ENCODE measurements around the gene RELL1. TPM values are rescaled to one million over a fixed set of nuclear protein-coding genes. Genes with fewer than 3 reads are reported as not detected.
"Not testable (repeated sequence)": the region's sequence is repeated elsewhere in the genome, so short reads cannot be mapped to it uniquely, and the experiment has no call there.

RELL1 gene
- total RNA-seq, 2 experiments from 2014 or later, result 48.6 to 50.3 TPM

DNA sequence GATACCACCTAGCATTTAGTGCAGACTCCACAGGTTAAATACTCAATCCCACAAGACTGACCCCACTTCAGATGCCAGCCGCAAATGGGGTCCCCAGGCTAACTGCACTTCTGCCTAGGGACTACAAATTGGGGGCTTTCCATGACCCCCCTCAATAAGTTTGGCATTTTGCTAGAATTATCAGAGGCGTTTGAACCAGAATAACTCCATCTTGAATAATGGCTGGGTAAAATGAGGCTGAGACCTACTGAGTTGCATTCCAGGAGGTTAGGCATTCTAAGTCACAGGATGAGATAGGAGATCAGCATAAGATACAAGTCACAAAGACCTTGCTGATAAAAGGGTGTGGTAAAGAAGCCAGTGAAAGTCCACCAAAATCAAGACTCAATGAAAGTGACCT is 15.1 kb downstream of the RELL1 start:
- Mint-ChIP-seq H3K9me3 (no peaks in the 10 kb centered on the region), H3K27ac (no peak overlapping the region), H3K4me1 (ENCODE audit: low read depth) (peaks cover 77% of the 10 kb centered on the region), H3K27me3 (no peaks in the 10 kb centered on the region), H3K36me3 (ENCODE audit: low read depth) (no peaks in the 10 kb centered on the region), H3K4me3 (no peak overlapping the region)
- H3K27me3 ChIP-seq (ENCODE audit: control insufficient read depth in 1 of 2, insufficient read depth in 2 of 2, low read length in 2 of 2), result no peaks in the 10 kb centered on the region
- H3K27ac ChIP-seq (ENCODE audit: low read depth in 1 of 2, low read length in 2 of 2), result no peak overlapping the region
- no peak overlapping the region for H3K4me3 ChIP-seq (ENCODE audit: low read length)
- no peaks in the 10 kb centered on the region for H3K9me3 ChIP-seq (ENCODE audit: control insufficient read depth in 1 of 2, insufficient read depth in 1 of 2, low read length in 2 of 2)
- intact Hi-C loops (cut with DNase I, micrococcal nuclease), result no loop called here
- peaks cover 15% of the 10 kb centered on the region for H3K4me1 ChIP-seq (ENCODE audit: insufficient read depth, low read length)
- DNase-seq (no peak), ATAC-seq (ENCODE audit: poor library complexity) (no peak)
- CTCF ChIA-PET, result no interaction called here
- POLR2A ChIA-PET, result no interaction called here
- TF ChIP-seq, protein P1, sequence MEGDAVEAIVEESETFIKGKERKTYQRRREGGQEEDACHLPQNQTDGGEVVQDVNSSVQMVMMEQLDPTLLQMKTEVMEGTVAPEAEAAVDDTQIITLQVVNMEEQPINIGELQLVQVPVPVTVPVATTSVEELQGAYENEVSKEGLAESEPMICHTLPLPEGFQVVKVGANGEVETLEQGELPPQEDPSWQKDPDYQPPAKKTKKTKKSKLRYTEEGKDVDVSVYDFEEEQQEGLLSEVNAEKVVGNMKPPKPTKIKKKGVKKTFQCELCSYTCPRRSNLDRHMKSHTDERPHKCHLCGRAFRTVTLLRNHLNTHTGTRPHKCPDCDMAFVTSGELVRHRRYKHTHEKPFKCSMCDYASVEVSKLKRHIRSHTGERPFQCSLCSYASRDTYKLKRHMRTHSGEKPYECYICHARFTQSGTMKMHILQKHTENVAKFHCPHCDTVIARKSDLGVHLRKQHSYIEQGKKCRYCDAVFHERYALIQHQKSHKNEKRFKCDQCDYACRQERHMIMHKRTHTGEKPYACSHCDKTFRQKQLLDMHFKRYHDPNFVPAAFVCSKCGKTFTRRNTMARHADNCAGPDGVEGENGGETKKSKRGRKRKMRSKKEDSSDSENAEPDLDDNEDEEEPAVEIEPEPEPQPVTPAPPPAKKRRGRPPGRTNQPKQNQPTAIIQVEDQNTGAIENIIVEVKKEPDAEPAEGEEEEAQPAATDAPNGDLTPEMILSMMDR (IDR thresholded peaks at IDR 0.05), result no peak
- H3K36me3 ChIP-seq (ENCODE audit: insufficient read depth, low read length), result no peaks in the 10 kb centered on the region

DNA sequence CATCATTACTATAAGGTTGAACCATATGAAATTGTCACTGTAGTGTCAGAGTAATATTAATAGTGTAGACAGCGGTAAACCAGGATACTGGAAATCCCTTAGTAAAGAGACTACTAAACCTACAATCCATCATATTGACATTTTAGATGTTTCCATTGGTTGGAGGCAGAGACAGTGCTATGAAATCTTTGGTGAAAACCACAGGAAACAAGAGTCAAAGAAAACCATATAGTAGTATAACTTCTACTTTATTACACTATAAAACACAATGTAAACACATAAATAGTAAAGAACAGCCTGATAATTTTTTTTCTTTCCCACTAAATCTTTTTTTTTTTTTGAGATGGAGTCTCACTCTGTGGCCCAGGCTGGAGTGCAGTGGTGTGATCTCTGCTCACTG is 15.9 kb downstream of the RELL1 start:
- Histone ChIP-seq H3K27me3 (ENCODE audit: control insufficient read depth in 1 of 2, insufficient read depth in 2 of 2, low read length in 2 of 2) (no peaks in the 10 kb centered on the region), H3K27ac (ENCODE audit: low read depth in 1 of 2, low read length in 2 of 2) (no peak overlapping the region), H3K9me3 (ENCODE audit: control insufficient read depth in 1 of 2, insufficient read depth in 1 of 2, low read length in 2 of 2) (no peaks in the 10 kb centered on the region), H3K4me1 (ENCODE audit: insufficient read depth, low read length) (peaks cover 12% of the 10 kb centered on the region), H3K4me3 (ENCODE audit: low read length) (no peak overlapping the region), H3K36me3 (ENCODE audit: insufficient read depth, low read length) (no peaks in the 10 kb centered on the region)
- Mint-ChIP-seq H3K27me3 (no peaks in the 10 kb centered on the region), H3K27ac (no peak overlapping the region), H3K36me3 (ENCODE audit: low read depth) (no peaks in the 10 kb centered on the region), H3K4me1 (ENCODE audit: low read depth) (peaks cover 77% of the 10 kb centered on the region), H3K9me3 (no peaks in the 10 kb centered on the region), H3K4me3 (no peak overlapping the region)
- POLR2A ChIA-PET, result no interaction called here
- CTCF ChIA-PET, result no interaction called here
- no peak for DNase-seq
- intact Hi-C loops (cut with DNase I, micrococcal nuclease), result no loop called here
- TF ChIP-seq, protein P1 (IDR thresholded peaks at IDR 0.05), result no peak
- no peak for ATAC-seq (ENCODE audit: poor library complexity)

DNA sequence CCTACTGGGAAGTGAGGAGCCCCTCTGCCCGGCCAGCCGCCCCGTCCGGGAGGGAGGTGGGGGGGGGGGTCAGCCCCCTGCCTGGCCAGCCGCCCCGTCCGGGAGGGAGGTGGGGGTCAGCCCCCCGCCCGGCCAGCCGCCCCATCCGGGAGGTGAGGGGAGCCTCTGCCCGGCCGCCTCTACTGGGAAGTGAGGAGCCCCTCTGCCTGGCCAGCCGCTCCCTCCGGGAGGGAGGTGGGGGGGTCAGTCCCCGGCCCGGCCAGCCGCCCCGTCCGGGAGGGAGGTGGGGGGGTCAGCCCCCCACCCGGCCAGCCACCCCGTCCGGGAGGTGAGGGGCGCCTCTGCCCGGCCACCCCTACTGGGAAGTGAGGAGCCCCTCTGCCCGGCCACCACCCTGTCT is 17.1 kb downstream of the RELL1 start:
- H3K4me3 ChIP-seq (ENCODE audit: low read length); POLR2A ChIA-PET; H3K36me3 Mint-ChIP-seq (ENCODE audit: low read depth); H3K27me3 Mint-ChIP-seq; H3K27ac ChIP-seq (ENCODE audit: low read depth in 1 of 2, low read length in 2 of 2); H3K9me3 ChIP-seq (ENCODE audit: control insufficient read depth in 1 of 2, insufficient read depth in 1 of 2, low read length in 2 of 2); intact Hi-C loops (cut with DNase I, micrococcal nuclease); CTCF ChIA-PET; ATAC-seq (ENCODE audit: poor library complexity); H3K27ac Mint-ChIP-seq; H3K36me3 ChIP-seq (ENCODE audit: insufficient read depth, low read length); H3K27me3 ChIP-seq (ENCODE audit: control insufficient read depth in 1 of 2, insufficient read depth in 2 of 2, low read length in 2 of 2); H3K9me3 Mint-ChIP-seq; DNase-seq; H3K4me3 Mint-ChIP-seq: not testable (repeated sequence)
- peaks cover 77% of the 10 kb centered on the region for H3K4me1 Mint-ChIP-seq (ENCODE audit: low read depth)
- peaks cover 11% of the 10 kb centered on the region for H3K4me1 ChIP-seq (ENCODE audit: insufficient read depth, low read length)

Data from CD4-positive, alpha-beta T cell (primary cell).